GM18526 (cell line): Measurements from ENCODE around the gene PTPN6.

Experiments
- POLR2A ChIP-seq: IDR thresholded peaks from 3 replicates; pipeline ENCODE4 v1.6.1; 2011; ENCODE audit not compliant: insufficient read length; ENCODE audit errors: extremely low read depth

The PTPN6 gene

GRCh38 chr12:6956021-6956727 is 5.0 kb downstream of the PTPN6 start:
- no peak for TF ChIP-seq POLR2A

- peak; percentile 22 for TF ChIP-seq POLR2A
These were observed 6.1 kb downstream of the PTPN6 start for GRCh38 chr12:6957151-6957701.

GRCh38 chr12:6957741-6958608 is 6.8 kb downstream of the PTPN6 start:
- TF ChIP-seq POLR2A: no peak

- TF ChIP-seq POLR2A: no peak
These were observed 7.5 kb downstream of the PTPN6 start for GRCh38 chr12:6958609-6959057.

GRCh38 chr12:6959058-6959804 is 8.1 kb downstream of the PTPN6 start:
- peak; percentile 79 for TF ChIP-seq POLR2A

- no peak for TF ChIP-seq POLR2A
These were observed 8.8 kb downstream of the PTPN6 start for GRCh38 chr12:6959805-6960592.

GRCh38 chr12:6960593-6961277 is 9.6 kb downstream of the PTPN6 start:
- no peak for TF ChIP-seq POLR2A

- TF ChIP-seq POLR2A: peak; percentile 23
These were observed 10.1 kb downstream of the PTPN6 start for GRCh38 chr12:6961278-6961694.

- no peak for TF ChIP-seq POLR2A
These were observed 10.6 kb downstream of the PTPN6 start for GRCh38 chr12:6961695-6962284.

- TF ChIP-seq POLR2A: peak; percentile 16
These were observed 11.3 kb downstream of the PTPN6 start for GRCh38 chr12:6962285-6963015.

GRCh38 chr12:6963016-6963731 is 12.0 kb downstream of the PTPN6 start:
- TF ChIP-seq POLR2A: no peak

- no peak for TF ChIP-seq POLR2A
These were observed 12.7 kb downstream of the PTPN6 start for GRCh38 chr12:6963791-6964413.
